OCI-LY7 (cell line): Measurements from ENCODE around the gene TRIB2. TPM values are rescaled to one million over a fixed set of nuclear protein-coding genes. Genes with fewer than 3 reads are reported as not detected.

Experiments
- BruUV-seq: library from RNA; stranded (reverse); fragments of 400-500 nt; replicated peaks from 2 replicates; lab custom pipeline; 2021; lab: Mats Ljungman, UMichigan
- CTCF ChIA-PET: fragments of 300-600 bp; sonication (Branson Sonifier 250); formaldehyde crosslinking; loops from one replicate; lab custom pipeline; 2022; ENCODE audit warnings: antibody characterized with exemption; ENCODE audit not compliant: unreplicated experiment; lab: Charles Lee
- POLR2A ChIA-PET: fragments of 300-600 bp; sonication (Branson Sonifier 250); formaldehyde crosslinking; loops from one replicate; lab custom pipeline; 2022; ENCODE audit warnings: antibody characterized with exemption; lab: Charles Lee
- DNase-seq: peaks from one replicate; pipeline ENCODE4 v3.0.0-alpha.2; 2015; ENCODE audit warnings: low spot score
- H2AFZ ChIP-seq: fragments of 200-600 bp; sonication (generic), shearing (Covaris generic); 2 replicates; pipeline ENCODE4 v1.6.1; 2014; ENCODE audit warnings: mild to moderate bottlenecking, antibody characterized with exemption, low read length, moderate library complexity
- H3K27ac ChIP-seq: fragments of 200-600 bp; sonication (generic); 2 replicates; pipeline ENCODE4 v1.5.1; 2014; ENCODE audit warnings: mixed run types, low read depth, mild to moderate bottlenecking, moderate library complexity, low read length, inconsistent platforms; ENCODE audit not compliant: poor library complexity, severe bottlenecking
- H3K36me3 ChIP-seq: fragments of 200-600 bp; sonication (generic); 2 replicates; pipeline ENCODE4 v1.6.1; 2014; ENCODE audit warnings: mild to moderate bottlenecking, antibody characterized with exemption, low read length, moderate library complexity, mixed read lengths; ENCODE audit not compliant: insufficient read depth
- H3K4me1 ChIP-seq: fragments of 200-600 bp; sonication (generic); 2 replicates; pipeline ENCODE4 v1.5.1; 2014; ENCODE audit warnings: mild to moderate bottlenecking, low read length; ENCODE audit not compliant: insufficient read depth, poor library complexity, severe bottlenecking
- H3K4me2 ChIP-seq: fragments of 200-600 bp; sonication (generic); 2 replicates; pipeline ENCODE4 v1.6.1; 2014; ENCODE audit warnings: mild to moderate bottlenecking, low read length
- H3K4me3 ChIP-seq: fragments of 200-600 bp; sonication (generic); 2 replicates; pipeline ENCODE4 v1.5.1; 2014; ENCODE audit warnings: mild to moderate bottlenecking, low read depth, low read length; ENCODE audit not compliant: poor library complexity, severe bottlenecking
- H3K79me2 ChIP-seq: fragments of 200-600 bp; sonication (generic); 2 replicates; pipeline ENCODE4 v1.6.1; 2016; ENCODE audit warnings: low read depth, mild to moderate bottlenecking, low read length, moderate library complexity, mixed read lengths; ENCODE audit not compliant: insufficient read depth
- H3K9me2 ChIP-seq: fragments of 200-600 bp; sonication (generic); 2 replicates; pipeline ENCODE4 v1.6.1; 2016; ENCODE audit warnings: mild to moderate bottlenecking, low read length, mixed read lengths; ENCODE audit not compliant: insufficient read depth
- H3K9me3 ChIP-seq: fragments of 200-600 bp; sonication (generic); 2 replicates; pipeline ENCODE4 v1.6.1; 2014; ENCODE audit warnings: mild to moderate bottlenecking, mixed run types, low read length, mixed read lengths
- H4K20me1 ChIP-seq: fragments of 200-600 bp; sonication (generic); 2 replicates; pipeline ENCODE4 v1.6.1; 2014; ENCODE audit warnings: mild to moderate bottlenecking, antibody characterized with exemption, low read length, moderate library complexity, mixed read lengths; ENCODE audit not compliant: insufficient read depth
- EZH2phosphoT487 ChIP-seq: fragments of 200-600 bp; sonication (generic); IDR thresholded peaks from 2 replicates; pipeline ENCODE4 v1.6.1; 2018; ENCODE audit warnings: low read depth, borderline replicate concordance, mild to moderate bottlenecking, mixed run types, antibody characterized with exemption, low read length, moderate library complexity, mixed read lengths
- intact Hi-C: fragments of 100-400 bp; cut with micrococcal nuclease; formaldehyde crosslinking; loops from one replicate; pipeline ENCODE4 v1.10.0; 2022; ENCODE audit not compliant: unreplicated experiment
- total RNA-seq, 2 experiments: library from RNA; depleted of rRNA in 1 of 2; stranded (reverse); fragments of >200 nt in 1 of 2; shearing (Covaris generic) in 1 of 2; gene quantifications; 2 replicates each; pipeline ENCODE4 v1.2.3, GENCODE V29; 2014 to 2022
- TF ChIP-seq, protein P1 (sequence below): fragments of 200-600 bp; sonication (generic); conservative IDR thresholded peaks from 2 replicates; pipeline ENCODE4 v1.5.1; 2014; ENCODE audit warnings: mild to moderate bottlenecking, antibody characterized with exemption, low read length, moderate library complexity, mixed read lengths

Gene TRIB2
- total RNA-seq, 2 experiments from 2014 or later: 18.8 to 26.0 TPM

- H3K79me2 ChIP-seq: no peaks in the 10 kb centered on the region
- POLR2A ChIA-PET: no interaction called here
- intact Hi-C loops: no loop called here
- no peaks in the 10 kb centered on the region for H3K9me3 ChIP-seq
- no peaks in the 10 kb centered on the region for H4K20me1 ChIP-seq
- no peak for DNase-seq
- H3K27ac ChIP-seq: no peak overlapping the region
- H2AFZ ChIP-seq: no peak overlapping the region
- CTCF ChIA-PET: no interaction called here
- H3K4me1 ChIP-seq: no peaks in the 10 kb centered on the region
- TF ChIP-seq EZH2phosphoT487: no peak
- TF ChIP-seq, protein P1, sequence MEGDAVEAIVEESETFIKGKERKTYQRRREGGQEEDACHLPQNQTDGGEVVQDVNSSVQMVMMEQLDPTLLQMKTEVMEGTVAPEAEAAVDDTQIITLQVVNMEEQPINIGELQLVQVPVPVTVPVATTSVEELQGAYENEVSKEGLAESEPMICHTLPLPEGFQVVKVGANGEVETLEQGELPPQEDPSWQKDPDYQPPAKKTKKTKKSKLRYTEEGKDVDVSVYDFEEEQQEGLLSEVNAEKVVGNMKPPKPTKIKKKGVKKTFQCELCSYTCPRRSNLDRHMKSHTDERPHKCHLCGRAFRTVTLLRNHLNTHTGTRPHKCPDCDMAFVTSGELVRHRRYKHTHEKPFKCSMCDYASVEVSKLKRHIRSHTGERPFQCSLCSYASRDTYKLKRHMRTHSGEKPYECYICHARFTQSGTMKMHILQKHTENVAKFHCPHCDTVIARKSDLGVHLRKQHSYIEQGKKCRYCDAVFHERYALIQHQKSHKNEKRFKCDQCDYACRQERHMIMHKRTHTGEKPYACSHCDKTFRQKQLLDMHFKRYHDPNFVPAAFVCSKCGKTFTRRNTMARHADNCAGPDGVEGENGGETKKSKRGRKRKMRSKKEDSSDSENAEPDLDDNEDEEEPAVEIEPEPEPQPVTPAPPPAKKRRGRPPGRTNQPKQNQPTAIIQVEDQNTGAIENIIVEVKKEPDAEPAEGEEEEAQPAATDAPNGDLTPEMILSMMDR: no peak
- H3K4me3 ChIP-seq: no peak overlapping the region
- no peaks in the 10 kb centered on the region for H3K36me3 ChIP-seq
- no peak overlapping the region for H3K4me2 ChIP-seq
- H3K9me2 ChIP-seq: no peaks in the 10 kb centered on the region
- BruUV-seq: no TSS peak
Measured at GRCh38 chr2:12704378-12704777, 12.4 kb upstream of the TRIB2 start.

GRCh38 chr2:12705230-12705629 is 11.5 kb upstream of the TRIB2 start:
- Histone ChIP-seq H3K79me2 (no peaks in the 10 kb centered on the region), H3K27ac (no peak overlapping the region), H3K4me3 (no peak overlapping the region), H3K36me3 (no peaks in the 10 kb centered on the region), H2AFZ (no peak overlapping the region), H3K4me2 (no peak overlapping the region), H4K20me1 (no peaks in the 10 kb centered on the region), H3K9me2 (no peaks in the 10 kb centered on the region), H3K4me1 (no peaks in the 10 kb centered on the region), H3K9me3 (no peaks in the 10 kb centered on the region)
- intact Hi-C loops: no loop called here
- TF ChIP-seq, protein P1: no peak
- no peak for TF ChIP-seq EZH2phosphoT487
- BruUV-seq: no TSS peak
- CTCF ChIA-PET: no interaction called here
- no peak for DNase-seq
- POLR2A ChIA-PET: no interaction called here

DNA sequence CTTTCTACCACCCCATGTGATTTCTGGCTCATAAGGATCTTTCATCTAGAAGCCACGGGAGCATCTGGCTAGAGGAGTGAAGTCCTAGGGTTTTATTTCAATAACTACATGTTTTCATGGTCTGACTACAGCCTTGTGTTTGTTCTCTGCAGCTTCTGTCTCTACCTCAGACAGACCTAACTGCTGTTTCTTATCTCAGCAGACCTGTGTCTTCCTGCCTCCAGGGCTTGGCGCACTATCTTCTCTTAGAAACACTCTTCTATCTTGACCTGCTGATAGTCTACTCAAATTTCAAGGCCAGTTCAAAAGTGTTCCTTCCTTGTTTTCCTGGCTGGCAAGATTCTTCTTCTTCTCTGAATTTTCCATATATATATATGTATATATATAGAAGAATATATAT is 11.0 kb upstream of the TRIB2 start:
- Histone ChIP-seq H4K20me1 (no peaks in the 10 kb centered on the region), H3K9me2 (no peaks in the 10 kb centered on the region), H3K36me3 (no peaks in the 10 kb centered on the region), H3K79me2 (no peaks in the 10 kb centered on the region), H3K27ac (no peak overlapping the region), H3K4me1 (no peaks in the 10 kb centered on the region), H3K4me2 (no peak overlapping the region), H3K4me3 (no peak overlapping the region), H2AFZ (no peak overlapping the region), H3K9me3 (no peaks in the 10 kb centered on the region)
- ChIA-PET CTCF (no interaction called here), POLR2A (no interaction called here)
- no peak for TF ChIP-seq EZH2phosphoT487
- TF ChIP-seq, protein P1: no peak
- no peak for DNase-seq
- intact Hi-C loops: no loop called here
- no TSS peak for BruUV-seq
